T-cell (primary cell): Measurements from ENCODE around the gene IL1RAPL2. TPM values are rescaled to one million over a fixed set of nuclear protein-coding genes. Genes with fewer than 3 reads are reported as not detected.

ENCODE experiments used
- ATAC-seq, 4 experiments: fragments of 200-7000 bp in 3 of 4; fragments of 150-1000 bp in 1 of 4; cut with Tn5 transposase; replicated peaks in 1 of 4; 1 replicate in 3 of 4; 2 replicates in 1 of 4; pipeline ENCODE4 v1.10.0; 2021; ENCODE audit warnings: moderate library complexity in 3 of 4, mild to moderate bottlenecking in 2 of 4, moderate number of reproducible peaks in 1 of 4
- CTCF ChIA-PET, 2 donors: fragments of 300-600 bp; sonication (Branson Sonifier 250); formaldehyde crosslinking; loops; one replicate each; lab custom pipeline; 2022; ENCODE audit warnings: antibody characterized with exemption in 2 of 2; lab: Charles Lee
- POLR2A ChIA-PET, 2 donors: fragments of 300-600 bp; sonication (Branson Sonifier 250); formaldehyde crosslinking; loops; one replicate each; lab custom pipeline; 2022; ENCODE audit warnings: antibody characterized with exemption in 2 of 2; lab: Charles Lee
- DNase-seq, 35 experiments: peaks; one replicate each; pipeline versions ENCODE4 v3.0.0 to v3.0.0-alpha.2; 2013 to 2023
- H3K27ac ChIP-seq: one replicate; pipeline ENCODE4 v1.5.1; 2013; ENCODE audit warnings: low read length
- H3K27me3 ChIP-seq, 2 experiments: replicated peaks in 1 of 2; 1 replicate in 1 of 2; 2 replicates in 1 of 2; pipeline versions ENCODE4 v1.6.1 to v1.7.0; 2013; ENCODE audit warnings: low read length in 1 of 2, mixed read lengths in 1 of 2; ENCODE audit not compliant: control insufficient read depth in 2 of 2, insufficient read depth in 2 of 2; ENCODE audit errors: extremely low read depth in 1 of 2
- H3K36me3 ChIP-seq, 2 donors: 1 replicate in 1 of 2; 2 replicates in 1 of 2; pipeline versions ENCODE4 v1.6.1 to v1.7.0; 2013; ENCODE audit warnings: low read length in 1 of 2; ENCODE audit not compliant: control insufficient read depth in 2 of 2, insufficient read depth in 1 of 2; ENCODE audit errors: extremely low read depth in 1 of 2
- H3K4me1 ChIP-seq, 2 experiments: 1 replicate in 1 of 2; 2 replicates in 1 of 2; pipeline versions ENCODE4 v1.6.1 to v1.7.0; 2013; ENCODE audit warnings: low read length in 2 of 2, mixed read lengths in 1 of 2; ENCODE audit not compliant: insufficient read depth in 2 of 2, control insufficient read depth in 1 of 2; ENCODE audit errors: extremely low read depth in 1 of 2
- H3K4me3 ChIP-seq, 2 donors: 1 replicate in 1 of 2; 2 replicates in 1 of 2; pipeline versions ENCODE4 v1.5.1 to v1.7.0; 2013; ENCODE audit warnings: mild to moderate bottlenecking in 2 of 2, low read length in 1 of 2, moderate library complexity in 1 of 2; ENCODE audit not compliant: control insufficient read depth in 1 of 2; ENCODE audit errors: extremely low read depth in 1 of 2
- H3K9me3 ChIP-seq: 2 replicates; pipeline ENCODE4 v1.7.0; 2013
- H3K27ac Mint-ChIP-seq, 2 donors: one replicate each; pipeline ENCODE4 v1.8.0; 2020 to 2021; ENCODE audit warnings: mild to moderate bottlenecking in 2 of 2, mixed read lengths in 2 of 2
- H3K27me3 Mint-ChIP-seq, 2 donors: one replicate each; pipeline ENCODE4 v1.8.0; 2021 to 2022; ENCODE audit warnings: mixed read lengths in 2 of 2
- H3K36me3 Mint-ChIP-seq: one replicate; pipeline ENCODE4 v1.8.0; 2021; ENCODE audit warnings: mixed read lengths
- H3K4me1 Mint-ChIP-seq, 3 donors: one replicate each; pipeline ENCODE4 v1.8.0; 2020 to 2022; ENCODE audit warnings: mixed read lengths in 3 of 3, mild to moderate bottlenecking in 1 of 3
- H3K4me3 Mint-ChIP-seq, 3 donors: one replicate each; pipeline ENCODE4 v1.8.0; 2020 to 2022; ENCODE audit warnings: mild to moderate bottlenecking in 3 of 3, mixed read lengths in 3 of 3, moderate library complexity in 3 of 3
- H3K9me3 Mint-ChIP-seq, 3 donors: one replicate each; pipeline ENCODE4 v1.8.0; 2020 to 2022; ENCODE audit warnings: mixed read lengths in 3 of 3
- whole genome bisulfite sequencing: methylation state at CpG from one replicate; pipeline ENCODE4 v1.1.5; 2013; ENCODE audit warnings: missing lambda C conversion rate; ENCODE audit not compliant: insufficient coverage; 5-methylcytosine and 5-hydroxymethylcytosine counted together
- total RNA-seq, 35 experiments: library from RNA in 6 of 35; stranded (reverse) in 6 of 35; fragments of 120-200 nt in 1 of 35; gene quantifications; one replicate each; pipeline versions ENCODE4 v1.2.1 to v1.2.4 and lab custom pipeline; 2013 to 2026

Gene IL1RAPL2
- total RNA-seq, 5 donors from 2014 or later (not counting 1 experiment from before 2014, with no cell fraction given): not detected

- no peaks in the 10 kb centered on the region for H3K27me3 ChIP-seq
- H3K4me3 ChIP-seq: no peak overlapping the region
- ATAC-seq (no peak), DNase-seq (no peak)
- Mint-ChIP-seq H3K27me3 (peaks cover 0 to 12% of the 10 kb centered on the region in 2 donors), H3K27ac (no peak overlapping the region), H3K4me3 (no peak overlapping the region), H3K4me1 (no peaks in the 10 kb centered on the region), H3K9me3 (peaks cover 0 to 3% (median 0%) of the 10 kb centered on the region in 3 donors), H3K36me3 (no peaks in the 10 kb centered on the region)
- WGBS: no CpG with 5 or more reads among the region's 1 CpG
- H3K27ac ChIP-seq: no peak overlapping the region
- H3K36me3 ChIP-seq: no peaks in the 10 kb centered on the region
- ChIA-PET POLR2A (interaction anchor here in 1 of 2 donors (0.5 kb wide), 1 partner anchor 1012 kb away, joined by 3 read pairs; no protein-coding TSS in a partner anchor), CTCF (no interaction called here)
- no peaks in the 10 kb centered on the region for H3K4me1 ChIP-seq
- H3K9me3 ChIP-seq: no peaks in the 10 kb centered on the region
Observed at GRCh38 chrX:105302246-105302645, 736.2 kb downstream of the IL1RAPL2 start.

- H3K9me3 ChIP-seq: no peaks in the 10 kb centered on the region
- H3K27ac ChIP-seq: no peak overlapping the region
- no peak overlapping the region for H3K4me3 ChIP-seq
- no peaks in the 10 kb centered on the region for H3K4me1 ChIP-seq
- CTCF ChIA-PET: no interaction called here
- Mint-ChIP-seq H3K27ac (no peak overlapping the region), H3K27me3 (peaks cover 0 to 6% of the 10 kb centered on the region in 2 donors), H3K4me1 (no peaks in the 10 kb centered on the region), H3K9me3 (no peaks in the 10 kb centered on the region), H3K36me3 (no peaks in the 10 kb centered on the region), H3K4me3 (no peak overlapping the region)
- ATAC-seq (no peak), DNase-seq (no peak)
- no peaks in the 10 kb centered on the region for H3K36me3 ChIP-seq
- H3K27me3 ChIP-seq: no peaks in the 10 kb centered on the region
- no CpG with 5 or more reads among the region's 1 CpG for WGBS
- POLR2A ChIA-PET: no interaction called here
Observed at GRCh38 chrX:105307762-105308161, 741.8 kb downstream of the IL1RAPL2 start.

GRCh38 chrX:105313596-105313995 is 747.6 kb downstream of the IL1RAPL2 start:
- no peaks in the 10 kb centered on the region for H3K36me3 Mint-ChIP-seq
- no peak for ATAC-seq
- H3K9me3 Mint-ChIP-seq: no peaks in the 10 kb centered on the region
- Histone ChIP-seq H3K27ac (no peak overlapping the region), H3K36me3 (no peaks in the 10 kb centered on the region), H3K4me1 (no peaks in the 10 kb centered on the region), H3K9me3 (no peaks in the 10 kb centered on the region), H3K27me3 (no peaks in the 10 kb centered on the region), H3K4me3 (no peak overlapping the region)
- no CpG with 5 or more reads among the region's 1 CpG for WGBS
- H3K4me3 Mint-ChIP-seq: no peak overlapping the region
- CTCF ChIA-PET: no interaction called here
- H3K27ac Mint-ChIP-seq: no peak overlapping the region
- POLR2A ChIA-PET: no interaction called here
- DNase-seq: no peak
- H3K4me1 Mint-ChIP-seq: no peaks in the 10 kb centered on the region
- peaks cover 0 to 6% of the 10 kb centered on the region in 2 donors for H3K27me3 Mint-ChIP-seq

GRCh38 chrX:105314458-105314857 is 748.5 kb downstream of the IL1RAPL2 start:
- peaks cover 0 to 7% of the 10 kb centered on the region in 2 donors for H3K27me3 Mint-ChIP-seq
- Histone ChIP-seq H3K27ac (no peak overlapping the region), H3K4me3 (no peak overlapping the region), H3K9me3 (no peaks in the 10 kb centered on the region), H3K36me3 (no peaks in the 10 kb centered on the region), H3K4me1 (no peaks in the 10 kb centered on the region), H3K27me3 (no peaks in the 10 kb centered on the region)
- no peak overlapping the region for H3K27ac Mint-ChIP-seq
- ChIA-PET POLR2A (no interaction called here), CTCF (no interaction called here)
- 80% methylated on average over 1 of the region's 2 CpGs for WGBS
- H3K36me3 Mint-ChIP-seq: no peaks in the 10 kb centered on the region
- H3K9me3 Mint-ChIP-seq: no peaks in the 10 kb centered on the region
- no peaks in the 10 kb centered on the region for H3K4me1 Mint-ChIP-seq
- H3K4me3 Mint-ChIP-seq: no peak overlapping the region
- ATAC-seq (no peak), DNase-seq (no peak)

- ChIA-PET CTCF (no interaction called here), POLR2A (no interaction called here)
- Histone ChIP-seq H3K27me3 (no peaks in the 10 kb centered on the region), H3K4me3 (no peak overlapping the region), H3K27ac (no peak overlapping the region), H3K4me1 (no peaks in the 10 kb centered on the region), H3K36me3 (no peaks in the 10 kb centered on the region), H3K9me3 (no peaks in the 10 kb centered on the region)
- no peak overlapping the region for H3K27ac Mint-ChIP-seq
- H3K36me3 Mint-ChIP-seq: no peaks in the 10 kb centered on the region
- ATAC-seq (no peak), DNase-seq (no peak)
- H3K4me1 Mint-ChIP-seq: no peaks in the 10 kb centered on the region
- H3K27me3 Mint-ChIP-seq: peaks cover 0 to 9% of the 10 kb centered on the region in 2 donors
- no CpG with 5 or more reads among the region's 1 CpG for WGBS
- no peak overlapping the region for H3K4me3 Mint-ChIP-seq
- peaks cover 0 to 5% (median 0%) of the 10 kb centered on the region in 3 donors for H3K9me3 Mint-ChIP-seq
Observed at GRCh38 chrX:105315248-105315647, 749.2 kb downstream of the IL1RAPL2 start.

GRCh38 chrX:105317117-105317516 is 751.1 kb downstream of the IL1RAPL2 start:
- Mint-ChIP-seq H3K9me3 (peaks cover 0 to 5% (median 0%) of the 10 kb centered on the region in 3 donors), H3K36me3 (no peaks in the 10 kb centered on the region), H3K27me3 (peaks cover 0 to 9% of the 10 kb centered on the region in 2 donors), H3K4me1 (no peaks in the 10 kb centered on the region), H3K4me3 (no peak overlapping the region), H3K27ac (no peak overlapping the region)
- Histone ChIP-seq H3K36me3 (no peaks in the 10 kb centered on the region), H3K4me1 (no peaks in the 10 kb centered on the region), H3K9me3 (no peaks in the 10 kb centered on the region), H3K4me3 (no peak overlapping the region), H3K27me3 (no peaks in the 10 kb centered on the region), H3K27ac (no peak overlapping the region)
- ChIA-PET CTCF (no interaction called here), POLR2A (no interaction called here)
- ATAC-seq (no peak), DNase-seq (no peak)
- no CpG with 5 or more reads among the region's 2 CpGs for WGBS

- CTCF ChIA-PET: no interaction called here
- Mint-ChIP-seq H3K4me3 (no peak overlapping the region), H3K27me3 (peaks cover 0 to 3% of the 10 kb centered on the region in 2 donors)
Observed at GRCh38 chrX:105323928-105324327, 757.9 kb downstream of the IL1RAPL2 start.

More at GRCh38 chrX:105323928-105324327, 757.9 kb downstream of the IL1RAPL2 start:
- H3K27ac ChIP-seq: no peak overlapping the region
- H3K36me3 ChIP-seq: no peaks in the 10 kb centered on the region
- WGBS: no CpG with 5 or more reads among the region's 1 CpG
- no peak overlapping the region for H3K4me3 ChIP-seq
- no peaks in the 10 kb centered on the region for H3K9me3 ChIP-seq
- DNase-seq: no peak
- Mint-ChIP-seq H3K27ac (no peak overlapping the region), H3K9me3 (peaks cover 0 to 5% (median 0%) of the 10 kb centered on the region in 3 donors), H3K36me3 (no peaks in the 10 kb centered on the region), H3K4me1 (no peaks in the 10 kb centered on the region)
- H3K27me3 ChIP-seq: no peaks in the 10 kb centered on the region
- POLR2A ChIA-PET: no interaction called here
- ATAC-seq: no peak
- no peaks in the 10 kb centered on the region for H3K4me1 ChIP-seq
